GM12864 (cell line): ENCODE data around the gene MBNL2.

Experiments used
- DNase-seq: peaks from one replicate; pipeline ENCODE4 v3.0.0-alpha.2; 2011; ENCODE audit warnings: low read depth
- H3K4me3 ChIP-seq: 2 replicates; pipeline ENCODE4 v1.5.1; 2011; ENCODE audit warnings: mild to moderate bottlenecking, low read depth, low read length, control low read depth
- CTCF ChIP-seq: IDR thresholded peaks from 2 replicates; pipeline ENCODE4 v1.5.1; 2011; ENCODE audit warnings: low read depth, mild to moderate bottlenecking, moderate library complexity, low read length, control low read depth, inconsistent platforms; ENCODE audit errors: missing control alignments

MBNL2 gene

DNA sequence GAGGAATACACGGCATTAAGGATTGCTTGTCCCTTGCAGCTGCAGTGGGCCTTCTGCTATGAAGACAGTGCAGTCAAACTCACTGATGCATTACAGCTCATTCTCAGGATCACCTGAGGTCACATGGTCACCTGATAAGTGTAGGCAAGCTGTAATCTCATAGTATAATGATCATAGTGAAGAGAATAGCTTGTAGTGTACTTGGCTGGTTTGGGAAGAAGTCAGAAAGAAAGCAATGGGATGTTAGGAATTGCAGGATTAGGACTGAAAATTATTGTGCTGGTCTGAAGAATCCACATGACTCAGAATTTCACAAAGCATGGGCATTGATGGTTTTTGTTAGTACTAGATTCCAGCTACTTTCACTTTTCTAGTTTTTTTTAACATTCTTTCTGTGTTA lies 76.7 kb downstream of the MBNL2 start:
- no peak for DNase-seq
- no peak overlapping the region for H3K4me3 ChIP-seq
- no peak for TF ChIP-seq CTCF

DNA sequence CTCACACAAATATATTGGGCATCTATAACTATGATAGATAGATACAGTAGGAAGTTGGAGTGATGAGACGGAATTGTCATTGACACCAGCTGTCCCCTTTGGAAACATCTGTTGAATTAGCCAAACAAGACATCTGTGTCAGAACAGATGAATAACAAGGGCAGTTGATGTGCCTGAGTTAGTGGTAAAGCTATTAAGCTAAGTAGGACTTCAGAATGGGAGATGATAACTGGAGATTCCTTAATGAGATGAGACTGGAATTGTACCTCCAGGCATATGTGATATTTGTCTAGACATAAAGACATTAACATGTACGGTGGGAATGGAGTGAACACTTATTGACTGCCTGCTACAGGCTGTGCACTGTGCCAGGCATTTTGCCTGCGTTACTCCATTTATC lies 78.7 kb downstream of the MBNL2 start:
- no peak for DNase-seq
- no peak overlapping the region for H3K4me3 ChIP-seq
- no peak for TF ChIP-seq CTCF

DNA sequence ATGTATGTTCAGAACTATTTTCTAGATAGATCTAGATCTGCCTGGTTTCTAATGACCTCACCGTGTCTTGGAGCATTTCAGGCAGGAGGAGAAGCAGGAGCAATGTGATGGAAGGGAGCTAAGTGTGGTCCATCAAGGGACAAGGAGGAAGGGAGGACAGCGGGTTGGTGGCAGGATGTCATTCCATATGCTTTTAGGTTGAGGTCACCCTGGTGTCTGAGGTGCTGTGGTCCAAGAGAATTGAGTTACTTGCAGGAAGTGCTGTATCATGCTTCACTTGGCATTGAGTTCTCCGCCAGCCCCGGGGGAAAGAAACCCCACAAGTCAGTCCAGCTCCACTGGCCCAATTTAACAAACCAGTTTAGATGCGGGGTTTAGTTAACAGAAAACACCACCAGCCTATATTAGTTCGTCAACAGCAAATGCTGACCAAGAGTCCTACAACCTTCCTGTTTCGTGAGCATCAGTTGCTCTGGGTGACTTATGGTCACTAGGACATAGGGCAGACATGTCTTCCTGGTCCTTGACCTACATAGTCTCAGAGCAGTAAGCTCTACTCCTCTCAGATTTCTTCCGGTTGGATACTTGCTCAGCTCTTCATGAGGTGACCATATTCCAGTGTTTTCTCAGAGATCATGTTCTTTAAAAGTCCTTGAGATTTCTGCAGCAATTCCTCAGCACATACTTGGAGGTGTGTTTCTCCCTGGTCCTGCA lies 79.4 kb downstream of the MBNL2 start:
- no peak for TF ChIP-seq CTCF
- no peak overlapping the region for H3K4me3 ChIP-seq
- no peak for DNase-seq

- no peak overlapping the region for H3K4me3 ChIP-seq
- TF ChIP-seq CTCF: no peak
- no peak for DNase-seq
These were observed 80.5 kb downstream of the MBNL2 start for GRCh38 chr13:97302611-97303010.

DNA sequence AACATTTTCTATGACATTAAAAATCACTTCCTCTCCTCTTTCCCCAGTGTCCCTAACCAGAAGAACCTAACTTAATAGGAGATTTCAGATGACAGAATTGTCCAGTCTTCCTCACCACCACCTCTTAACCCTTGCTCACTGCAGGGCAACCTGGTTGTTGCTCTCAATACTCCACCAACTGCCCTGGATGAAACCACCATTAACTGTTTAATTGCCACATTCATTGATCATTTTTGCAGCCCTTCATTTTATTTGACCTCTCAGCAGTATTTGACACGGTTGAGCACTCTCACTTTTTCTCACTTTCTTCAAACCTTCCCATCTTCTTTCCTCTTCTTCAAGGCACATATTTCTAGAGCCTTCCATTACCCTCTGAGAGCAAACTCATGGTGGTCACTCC lies 84.0 kb downstream of the MBNL2 start:
- DNase-seq: no peak
- TF ChIP-seq CTCF: no peak

GRCh38 chr13:97306645-97307044 lies 84.5 kb downstream of the MBNL2 start:
- no peak for DNase-seq
- H3K4me3 ChIP-seq: no peak overlapping the region
- no peak for TF ChIP-seq CTCF

More for the DNA sequence above, 84.0 kb downstream of the MBNL2 start:
- no peak overlapping the region for H3K4me3 ChIP-seq
